ENCODE results near the gene LMAN2L.

LMAN2L gene

DNA sequence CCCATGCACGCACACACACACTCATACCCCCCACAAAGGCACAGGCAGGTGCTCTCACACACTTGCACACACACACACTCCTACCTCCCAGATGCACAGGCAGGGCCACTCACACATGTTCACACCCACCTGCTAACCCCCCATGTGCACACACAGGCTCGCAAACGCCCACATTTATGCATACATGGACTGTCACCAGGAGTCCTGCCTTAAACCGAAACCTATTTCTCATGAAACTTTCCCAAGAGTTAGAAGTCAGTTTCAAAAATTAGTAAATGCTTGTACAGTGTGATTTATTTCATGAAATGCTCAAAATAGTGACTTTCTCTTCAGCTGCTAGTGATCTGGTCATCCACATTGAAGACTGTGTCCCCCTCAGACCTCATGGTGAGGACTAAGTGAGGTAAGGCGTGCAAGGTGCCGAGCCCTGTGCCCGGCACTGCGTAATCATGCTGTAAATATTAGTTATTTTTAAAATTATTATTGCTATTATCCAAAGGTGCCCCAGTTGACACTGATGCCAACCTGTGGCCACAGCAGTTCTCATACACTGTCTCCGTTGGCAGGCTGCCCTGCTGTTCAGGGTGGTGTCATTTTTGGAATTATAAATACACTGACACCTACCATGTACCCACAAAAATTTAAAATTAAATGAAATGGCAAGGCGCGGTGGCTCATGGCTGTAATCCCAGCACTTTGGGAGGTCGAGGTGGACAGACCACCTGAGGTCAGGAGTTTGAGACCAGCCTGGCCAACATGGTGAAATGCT, 33.2 kb upstream of the LMAN2L start:
- DNase-seq (ENCODE audit: low read depth in 1 of 2, low spot score in 1 of 2): no peak
- Histone ChIP-seq H3K27me3 (ENCODE audit: insufficient read depth, poor library complexity, severe bottlenecking) (no peaks in the 10 kb centered on the region), H3K4me3 (replicated peaks; ENCODE audit: insufficient read depth, low read length) (no peak overlapping the region), H3K27ac (replicated peaks) (no peak overlapping the region)
- TF ChIP-seq GABPA (IDR thresholded peaks at IDR 0.05; ENCODE audit: low read depth): no peak
- TF ChIP-seq, protein P1, sequence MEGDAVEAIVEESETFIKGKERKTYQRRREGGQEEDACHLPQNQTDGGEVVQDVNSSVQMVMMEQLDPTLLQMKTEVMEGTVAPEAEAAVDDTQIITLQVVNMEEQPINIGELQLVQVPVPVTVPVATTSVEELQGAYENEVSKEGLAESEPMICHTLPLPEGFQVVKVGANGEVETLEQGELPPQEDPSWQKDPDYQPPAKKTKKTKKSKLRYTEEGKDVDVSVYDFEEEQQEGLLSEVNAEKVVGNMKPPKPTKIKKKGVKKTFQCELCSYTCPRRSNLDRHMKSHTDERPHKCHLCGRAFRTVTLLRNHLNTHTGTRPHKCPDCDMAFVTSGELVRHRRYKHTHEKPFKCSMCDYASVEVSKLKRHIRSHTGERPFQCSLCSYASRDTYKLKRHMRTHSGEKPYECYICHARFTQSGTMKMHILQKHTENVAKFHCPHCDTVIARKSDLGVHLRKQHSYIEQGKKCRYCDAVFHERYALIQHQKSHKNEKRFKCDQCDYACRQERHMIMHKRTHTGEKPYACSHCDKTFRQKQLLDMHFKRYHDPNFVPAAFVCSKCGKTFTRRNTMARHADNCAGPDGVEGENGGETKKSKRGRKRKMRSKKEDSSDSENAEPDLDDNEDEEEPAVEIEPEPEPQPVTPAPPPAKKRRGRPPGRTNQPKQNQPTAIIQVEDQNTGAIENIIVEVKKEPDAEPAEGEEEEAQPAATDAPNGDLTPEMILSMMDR (IDR thresholded peaks at IDR 0.05; ENCODE audit: insufficient read depth, low read length): no peak
- TF ChIP-seq SPI1 (IDR thresholded peaks at IDR 0.05; ENCODE audit: borderline replicate concordance, low read depth): no peak
- TF ChIP-seq POLR2AphosphoS5 (IDR thresholded peaks at IDR 0.05; ENCODE audit: low read depth): no peak
- TF ChIP-seq, protein P2, sequence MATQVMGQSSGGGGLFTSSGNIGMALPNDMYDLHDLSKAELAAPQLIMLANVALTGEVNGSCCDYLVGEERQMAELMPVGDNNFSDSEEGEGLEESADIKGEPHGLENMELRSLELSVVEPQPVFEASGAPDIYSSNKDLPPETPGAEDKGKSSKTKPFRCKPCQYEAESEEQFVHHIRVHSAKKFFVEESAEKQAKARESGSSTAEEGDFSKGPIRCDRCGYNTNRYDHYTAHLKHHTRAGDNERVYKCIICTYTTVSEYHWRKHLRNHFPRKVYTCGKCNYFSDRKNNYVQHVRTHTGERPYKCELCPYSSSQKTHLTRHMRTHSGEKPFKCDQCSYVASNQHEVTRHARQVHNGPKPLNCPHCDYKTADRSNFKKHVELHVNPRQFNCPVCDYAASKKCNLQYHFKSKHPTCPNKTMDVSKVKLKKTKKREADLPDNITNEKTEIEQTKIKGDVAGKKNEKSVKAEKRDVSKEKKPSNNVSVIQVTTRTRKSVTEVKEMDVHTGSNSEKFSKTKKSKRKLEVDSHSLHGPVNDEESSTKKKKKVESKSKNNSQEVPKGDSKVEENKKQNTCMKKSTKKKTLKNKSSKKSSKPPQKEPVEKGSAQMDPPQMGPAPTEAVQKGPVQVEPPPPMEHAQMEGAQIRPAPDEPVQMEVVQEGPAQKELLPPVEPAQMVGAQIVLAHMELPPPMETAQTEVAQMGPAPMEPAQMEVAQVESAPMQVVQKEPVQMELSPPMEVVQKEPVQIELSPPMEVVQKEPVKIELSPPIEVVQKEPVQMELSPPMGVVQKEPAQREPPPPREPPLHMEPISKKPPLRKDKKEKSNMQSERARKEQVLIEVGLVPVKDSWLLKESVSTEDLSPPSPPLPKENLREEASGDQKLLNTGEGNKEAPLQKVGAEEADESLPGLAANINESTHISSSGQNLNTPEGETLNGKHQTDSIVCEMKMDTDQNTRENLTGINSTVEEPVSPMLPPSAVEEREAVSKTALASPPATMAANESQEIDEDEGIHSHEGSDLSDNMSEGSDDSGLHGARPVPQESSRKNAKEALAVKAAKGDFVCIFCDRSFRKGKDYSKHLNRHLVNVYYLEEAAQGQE (IDR thresholded peaks at IDR 0.05; ENCODE audit: insufficient replicate concordance, low read depth): no peak

DNA sequence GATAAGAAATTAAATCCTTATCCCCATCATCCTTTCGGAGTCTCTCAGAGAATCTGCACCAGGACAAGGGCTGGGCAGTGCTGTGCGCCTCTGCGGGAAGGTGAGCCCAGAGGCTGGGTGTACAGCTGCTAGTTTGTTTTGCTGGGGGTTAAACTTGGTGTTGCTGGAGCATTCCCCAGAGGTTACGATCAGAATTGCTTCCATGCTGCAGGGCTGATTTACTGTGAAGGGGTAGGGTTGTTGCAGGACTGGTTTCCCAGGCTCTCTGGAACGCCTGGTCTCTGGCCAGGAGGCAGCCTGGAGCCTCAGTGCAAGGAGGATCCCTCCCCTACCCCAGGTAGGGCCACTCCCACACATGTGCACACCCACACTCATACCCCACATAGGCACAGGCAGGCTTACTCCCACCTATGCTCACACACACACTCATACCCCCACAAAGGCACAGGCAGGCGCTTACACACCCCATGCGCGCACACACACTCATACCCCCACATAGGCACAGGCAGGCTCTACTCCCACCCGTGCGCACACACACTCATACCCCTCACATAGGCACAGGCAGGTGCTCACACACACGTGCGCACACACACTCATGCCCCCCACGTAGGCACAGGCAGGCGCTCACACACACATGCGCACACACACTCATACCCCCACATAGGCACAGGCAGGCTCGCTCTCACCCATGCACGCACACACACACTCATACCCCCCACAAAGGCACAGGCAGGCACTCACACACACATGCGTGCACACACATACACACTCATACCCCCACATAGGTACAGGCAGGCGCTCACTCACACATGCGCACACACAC, 32.1 kb upstream of the LMAN2L start:
- TF ChIP-seq SPI1 (IDR thresholded peaks at IDR 0.05; ENCODE audit: borderline replicate concordance, low read depth) (no peak), GABPA (IDR thresholded peaks at IDR 0.05; ENCODE audit: low read depth) (no peak)
- H3K27me3 ChIP-seq (ENCODE audit: insufficient read depth, poor library complexity, severe bottlenecking): no peaks in the 10 kb centered on the region
- H3K4me3 ChIP-seq (replicated peaks; ENCODE audit: insufficient read depth, low read length): no peak overlapping the region
- DNase-seq (ENCODE audit: low read depth in 1 of 2, low spot score in 1 of 2): no peak
- no peak overlapping the region for H3K27ac ChIP-seq (replicated peaks)

DNA sequence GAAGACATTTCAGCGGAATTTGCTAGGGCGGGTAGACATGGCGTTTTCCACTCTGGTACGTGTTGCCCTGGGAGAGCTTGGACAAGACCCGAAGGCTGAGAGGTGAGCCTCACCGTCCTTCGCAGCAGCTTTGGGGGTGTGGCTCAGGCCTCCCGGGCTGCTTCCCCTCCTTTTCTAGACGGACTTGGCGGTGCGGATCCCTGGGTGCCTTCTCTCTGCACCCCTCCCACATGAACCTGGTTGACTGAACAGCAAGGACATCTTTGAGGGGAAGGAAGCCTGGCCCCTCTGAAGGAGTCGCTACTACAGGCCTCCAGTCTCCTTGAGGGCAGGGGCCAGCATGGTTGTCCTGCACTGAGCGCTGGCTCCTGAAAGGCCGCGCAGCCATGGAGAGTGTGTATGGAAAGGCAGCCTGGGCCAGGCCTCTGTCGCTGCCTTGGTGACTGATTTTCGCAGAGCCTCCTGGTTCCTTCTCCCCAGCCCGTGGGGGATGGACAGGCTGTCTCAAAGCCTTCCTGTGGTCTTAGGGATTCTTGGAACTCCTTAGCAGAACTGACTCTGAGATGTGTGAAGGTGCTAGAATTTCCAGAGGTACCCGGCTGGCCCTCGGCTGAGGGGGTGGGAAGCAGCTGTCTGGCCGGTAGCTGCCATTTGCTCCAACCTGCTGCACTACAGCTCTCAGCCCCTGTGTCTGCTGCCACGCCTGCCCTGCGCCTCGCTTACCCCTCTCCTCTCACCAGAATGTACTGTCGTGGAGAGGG, 30.8 kb upstream of the LMAN2L start:
- no peak overlapping the region for H3K4me3 ChIP-seq (replicated peaks; ENCODE audit: insufficient read depth, low read length)
- H3K27ac ChIP-seq (replicated peaks): no peak overlapping the region
- no peak for DNase-seq (ENCODE audit: low read depth in 1 of 2, low spot score in 1 of 2)
- H3K27me3 ChIP-seq (ENCODE audit: insufficient read depth, poor library complexity, severe bottlenecking): no peaks in the 10 kb centered on the region
- TF ChIP-seq, protein P1 (IDR thresholded peaks at IDR 0.05; ENCODE audit: insufficient read depth, low read length): no peak
- no peak for TF ChIP-seq SPI1 (IDR thresholded peaks at IDR 0.05; ENCODE audit: borderline replicate concordance, low read depth)
- TF ChIP-seq, protein P2 (IDR thresholded peaks at IDR 0.05; ENCODE audit: insufficient replicate concordance, low read depth): no peak
- no peak for TF ChIP-seq POLR2AphosphoS5 (IDR thresholded peaks at IDR 0.05; ENCODE audit: low read depth)
- no peak for TF ChIP-seq GABPA (IDR thresholded peaks at IDR 0.05; ENCODE audit: low read depth)
